NCI-H2081 (cell line): ENCODE measurements around the gene SEMA6A.
A peak's percentile ranks its signal among the peaks of the same experiment; 100 is the strongest.

Source experiments
- DNase-seq, 2 experiments: peaks; one replicate each; lab custom pipeline; 2025; lab: John Stamatoyannopoulos, UW

Gene SEMA6A

DNA sequence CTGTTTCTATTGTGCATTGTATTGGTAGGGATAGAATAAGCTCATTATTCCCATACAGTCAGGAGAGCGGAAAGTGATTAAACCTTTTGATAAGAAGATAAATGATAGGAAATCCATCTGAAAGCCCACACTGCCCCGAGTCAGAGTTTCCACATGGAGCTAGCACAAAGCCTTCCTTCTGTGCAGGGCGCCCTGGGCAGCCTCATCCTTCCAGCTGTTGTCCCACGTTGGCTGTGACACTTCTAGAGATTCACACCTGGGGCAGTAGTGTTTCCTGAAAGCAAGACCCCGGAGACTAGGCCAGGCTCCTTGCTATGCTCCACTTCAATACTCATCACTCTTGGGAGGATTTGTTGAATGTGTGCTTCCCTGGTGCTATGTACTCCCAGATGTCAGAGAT, 172.4 kb downstream of the SEMA6A start:
- no peak for DNase-seq

- DNase-seq, result no peak
Measured at GRCh38 chr5:116401576-116401975, 173.0 kb downstream of the SEMA6A start.

DNA sequence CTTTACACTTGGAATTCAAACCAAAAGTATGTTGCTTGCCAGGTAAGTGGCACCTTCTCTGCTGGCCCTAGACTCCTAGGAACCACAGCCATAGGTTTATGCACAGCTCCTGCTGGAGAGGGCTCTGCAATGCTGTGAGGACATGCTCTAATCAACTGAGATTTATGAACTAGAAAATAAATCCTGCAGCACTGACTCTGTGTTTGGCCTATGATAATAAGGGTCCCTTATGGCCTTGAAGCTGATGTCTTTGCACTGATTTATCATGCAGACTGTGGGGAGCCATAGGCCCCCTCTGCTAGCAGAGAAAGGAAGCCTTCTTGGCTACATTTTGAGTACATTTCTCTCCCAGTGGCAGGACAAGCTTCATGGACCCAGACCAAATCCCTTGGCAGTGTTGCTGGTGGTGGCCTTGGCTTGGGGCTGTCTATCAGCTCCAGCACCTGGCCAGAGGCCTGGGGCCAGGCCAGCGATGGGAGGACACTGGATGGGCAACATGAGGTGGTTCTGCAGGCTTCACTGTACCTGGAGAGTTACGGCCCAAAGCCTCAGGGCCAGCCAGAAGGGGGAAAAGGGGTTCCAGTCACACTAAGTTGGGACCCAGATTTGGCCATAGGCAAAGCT, 178.0 kb downstream of the SEMA6A start:
- DNase-seq, result no peak

- DNase-seq, result no peak
Measured at GRCh38 chr5:116395631-116396203, 178.9 kb downstream of the SEMA6A start.

DNA sequence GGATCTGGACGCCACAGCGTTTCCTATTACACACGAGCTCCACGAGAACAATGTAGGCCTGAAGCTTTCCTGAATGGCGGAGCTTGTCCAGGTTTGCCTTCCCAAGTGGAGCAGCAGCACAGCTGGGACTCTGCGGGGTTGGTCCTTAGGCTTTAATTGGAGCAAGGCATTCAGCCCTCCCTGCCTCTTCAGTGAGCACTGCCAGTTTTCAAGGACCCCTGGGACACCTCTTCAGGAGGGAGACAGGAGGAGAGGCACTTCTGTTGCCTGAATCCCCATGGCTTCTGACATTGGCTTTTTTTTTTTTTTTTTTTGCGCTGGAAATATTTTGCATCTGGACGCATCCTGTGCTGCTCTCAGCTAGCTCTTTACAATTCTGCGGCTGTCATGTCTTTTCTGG, 179.4 kb downstream of the SEMA6A start:
- DNase-seq, result peak in 1 of 2 experiments; percentile 4

DNA sequence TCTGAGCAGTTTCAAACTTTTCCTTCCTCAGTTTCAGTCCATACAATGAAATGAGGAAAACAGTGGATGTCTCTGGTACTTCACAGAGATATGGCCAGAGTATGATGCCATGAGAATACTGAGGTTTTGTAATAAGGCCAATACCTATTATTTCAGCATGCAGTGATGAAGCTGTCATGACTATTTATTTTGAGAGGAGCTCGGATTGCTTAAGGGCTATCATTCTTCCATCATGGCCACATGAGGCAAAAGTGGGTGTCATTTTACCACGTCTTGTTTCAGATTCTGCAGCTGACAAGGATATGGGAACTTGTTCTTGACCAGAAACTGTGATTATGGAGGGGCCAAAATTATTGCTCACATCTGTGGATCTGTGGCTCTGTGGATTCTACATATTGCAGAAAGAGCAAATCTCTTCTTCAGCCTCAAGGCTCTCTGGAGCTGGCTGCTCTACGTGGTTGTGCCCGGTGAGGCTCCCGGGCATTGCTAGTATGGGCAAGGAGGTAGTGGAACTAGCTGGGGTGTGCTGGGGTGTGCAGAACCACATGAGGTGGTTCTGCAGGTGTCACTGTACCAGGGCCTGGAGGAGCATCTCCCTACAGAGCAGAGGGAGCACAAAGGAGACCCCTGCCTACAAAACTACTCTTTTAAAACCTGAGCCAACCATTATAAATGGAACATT, 180.3 kb downstream of the SEMA6A start:
- DNase-seq, result no peak
